ENCODE measurements around the gene SCMH1. TPM values are rescaled to one million over a fixed set of nuclear protein-coding genes. Genes with fewer than 3 reads are reported as not detected.

Gene SCMH1
- total RNA-seq, 1 experiment from 2014 or later: 16.5 TPM

DNA sequence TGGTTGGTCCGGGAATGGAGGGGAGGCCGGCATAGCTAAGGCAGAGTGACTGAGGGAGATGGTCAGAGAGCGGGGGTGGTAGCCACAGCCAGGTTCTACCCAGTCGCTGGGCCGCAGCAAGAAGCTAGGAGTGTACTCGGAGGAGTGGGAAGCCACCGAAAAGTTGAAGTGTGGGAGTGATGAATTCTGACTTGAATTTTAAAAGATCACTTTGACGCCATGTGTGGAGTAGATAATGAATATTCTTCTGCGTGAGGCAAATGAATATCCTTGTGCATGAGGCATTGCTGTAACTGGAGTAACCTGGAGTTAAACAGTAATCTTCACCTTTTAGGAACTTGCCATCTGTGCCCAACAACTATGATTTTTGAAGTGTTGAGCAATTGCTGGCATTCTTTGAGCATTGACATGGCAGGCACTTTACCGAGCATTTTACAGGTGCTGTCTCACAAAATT is 255.8 kb downstream of the SCMH1 start:
- Histone ChIP-seq H2AFZ (ENCODE audit: low read length) (no peak overlapping the region), H2AK5ac (ENCODE audit: insufficient read length, low read length) (no peak overlapping the region), H4K91ac (ENCODE audit: insufficient read length, low read depth, low read length) (no peak overlapping the region), H3K4me2 (ENCODE audit: insufficient read depth, insufficient read length, low read length) (no peak overlapping the region), H3K23me2 (ENCODE audit: insufficient read length, low read depth, low read length, poor library complexity, severe bottlenecking) (no peaks in the 10 kb centered on the region), H3K79me1 (ENCODE audit: insufficient read depth, low read depth, low read length, poor library complexity, severe bottlenecking) (no peaks in the 10 kb centered on the region), H3K4ac (ENCODE audit: low read depth, low read length) (no peak overlapping the region), H2BK20ac (ENCODE audit: low read depth, low read length, poor library complexity, severe bottlenecking) (no peak overlapping the region), H2BK5ac (ENCODE audit: insufficient read length, low read length) (no peak overlapping the region), H3K9ac (ENCODE audit: extremely low read depth, insufficient read length, low read length) (no peak overlapping the region), H2BK15ac (ENCODE audit: low read depth, low read length) (no peak overlapping the region), H3K27ac (ENCODE audit: insufficient read length, low read depth, low read length) (no peak overlapping the region), H3K18ac (ENCODE audit: insufficient read length, low read depth, low read length) (no peak overlapping the region), H4K8ac (replicated peaks; ENCODE audit: insufficient read length, low read depth, low read length) (no peak overlapping the region), H3K9me3 (ENCODE audit: control insufficient read depth, low read depth, low read length) (no peaks in the 10 kb centered on the region), H2BK120ac (ENCODE audit: low read depth, low read length, poor library complexity, severe bottlenecking) (no peak overlapping the region), H3T11ph (ENCODE audit: low read length) (no peak overlapping the region), H4K5ac (ENCODE audit: insufficient read length, low read depth, low read length) (no peak overlapping the region), H3K56ac (ENCODE audit: insufficient read length, low read depth, low read length) (no peak overlapping the region), H3K4me1 (ENCODE audit: insufficient read depth, low read length) (peaks cover 3% of the 10 kb centered on the region), H4K20me1 (ENCODE audit: control insufficient read depth, insufficient read depth, insufficient read length) (no peaks in the 10 kb centered on the region), H3K27me3 (ENCODE audit: insufficient read depth, low read length) (no peaks in the 10 kb centered on the region), H3K79me2 (ENCODE audit: insufficient read depth, low read length) (peaks cover 9% of the 10 kb centered on the region; the same call in 1 of the 2 replicates), H3K23ac (ENCODE audit: insufficient read length, low read depth, low read length) (no peak overlapping the region), H3K14ac (ENCODE audit: insufficient read depth, low read length) (no peak overlapping the region), H2BK12ac (ENCODE audit: insufficient read length, low read depth, low read length) (no peak overlapping the region)
- Mint-ChIP-seq H3K4me3 (no peak overlapping the region), H3K36me3 (ENCODE audit: insufficient read depth in 1 of 3, low read depth in 3 of 3) (peaks cover 59 to 88% (median 83%) of the 10 kb centered on the region in 3 experiments; a peak in 6 of 7 replicates), H3K27ac (peak overlapping the region in 1 of 3 experiments; percentile 25; a peak in 2 of 7 replicates), H3K9me3 (no peaks in the 10 kb centered on the region), H3K27me3 (ENCODE audit: low read depth) (no peaks in the 10 kb centered on the region), H3K4me1 (peaks cover 8 to 10% of the 10 kb centered on the region in 2 experiments)
- no peak for TF ChIP-seq CTCF (conservative IDR thresholded peaks at IDR 0.05)
- DNase-seq: no peak
- no CpG with 5 or more reads among the region's 10 CpGs for WGBS (ENCODE audit: extremely low coverage, insufficient read length, low lambda C conversion rate)

Data from H9 (cell line).